Aorta (tissue), 5 donors: ENCODE data around the gene PTTG1IP. TPM values are rescaled to one million over a fixed set of nuclear protein-coding genes. Genes with fewer than 3 reads are reported as not detected.

Source experiments
- ATAC-seq: fragments of 200-7000 bp; cut with Tn5 transposase; one replicate; pipeline ENCODE4 v1.9.1; 2022; ENCODE audit warnings: moderate library complexity; ENCODE audit not compliant: low FRiP score
- DNase-seq, 2 donors: peaks; one replicate each; pipeline ENCODE4 v3.0.0-alpha.2; 2020
- H3K27ac ChIP-seq, 2 donors: one replicate each; pipeline ENCODE4 v1.5.1; 2013; ENCODE audit warnings: low read length in 2 of 2, mild to moderate bottlenecking in 2 of 2, moderate library complexity in 2 of 2, control low read depth in 1 of 2, inconsistent platforms in 1 of 2, low read depth in 1 of 2
- H3K27me3 ChIP-seq, 2 donors: one replicate each; pipeline ENCODE4 v1.6.1; 2013; ENCODE audit warnings: control low read depth in 1 of 2, low read length in 1 of 2, mild to moderate bottlenecking in 1 of 2, moderate library complexity in 1 of 2; ENCODE audit not compliant: insufficient read depth in 2 of 2, control insufficient read depth in 1 of 2
- H3K36me3 ChIP-seq, 2 donors: one replicate each; pipeline ENCODE4 v1.6.1; 2013; ENCODE audit warnings: control low read depth in 1 of 2, low read length in 1 of 2, mild to moderate bottlenecking in 1 of 2; ENCODE audit not compliant: insufficient read depth in 2 of 2, control insufficient read depth in 1 of 2
- H3K4me1 ChIP-seq, 2 donors: one replicate each; pipeline ENCODE4 v1.6.1; 2013; ENCODE audit warnings: low read length in 2 of 2, control low read depth in 1 of 2, mild to moderate bottlenecking in 1 of 2, moderate library complexity in 1 of 2; ENCODE audit not compliant: insufficient read depth in 2 of 2, control insufficient read depth in 1 of 2
- H3K4me3 ChIP-seq, 2 donors: one replicate each; pipeline ENCODE4 v1.5.1; 2013; ENCODE audit warnings: low read length in 2 of 2, control low read depth in 1 of 2, mild to moderate bottlenecking in 1 of 2
- H3K9me3 ChIP-seq: one replicate; pipeline ENCODE4 v1.6.1; 2013; ENCODE audit warnings: mild to moderate bottlenecking, low read length; ENCODE audit not compliant: control insufficient read depth
- WGBS, 2 donors: extraction: QIAGEN DNeasy Blood & Tissue Kit; methylation state at CpG; one replicate each; pipeline ENCODE4 v1.1.7; 2013; 5-methylcytosine and 5-hydroxymethylcytosine counted together
- intact Hi-C, 2 donors: fragments of 100-400 bp; cut with DNase I; formaldehyde crosslinking; loops; one replicate each; pipeline versions ENCODE4 v1.14.2 to v1.15.0; 2022
- polyA plus RNA-seq, 2 donors: library from polyadenylated mRNA; stranded (reverse); fragments of 200-250 nt; gene quantifications; one replicate each; pipeline ENCODE4 v1.2.3, GENCODE V29; 2013
- total RNA-seq, 2 donors: library from RNA; stranded (reverse); fragmentation: NEBNext Ultra II Directional; extraction: Animal tissue kit (Norgen Biotek cat#: 25700); gene quantifications; one replicate each; pipeline ENCODE4 v1.2.1, GENCODE V29; 2021
- donor health status: healthy with polysubstance abuse.
- donor health status: Bipolar disorder and iron deficiency.
- donor health status: DM: no; HTN: no; CAD: no.
- donor health status: DM: no; HTN: no; CAD: no.
- donor health status: DM: yes; HTN: yes; CAD: no.

The PTTG1IP gene
- total and polyA plus RNA-seq, 4 donors = 103 to 271 (median 230) TPM

- WGBS, 2 donors = 88 to 91% methylated on average over 24 of the region's 24 CpGs
- no peak overlapping the region for H3K27ac ChIP-seq
- H3K4me1 ChIP-seq = no peaks in the 10 kb centered on the region
- ATAC-seq (no peak), DNase-seq (peak in 1 of 2 donors; percentile 47)
- H3K27me3 ChIP-seq = no peaks in the 10 kb centered on the region
- intact Hi-C loops = no loop called here
- no peak overlapping the region for H3K4me3 ChIP-seq
- H3K36me3 ChIP-seq = no peaks in the 10 kb centered on the region
- H3K9me3 ChIP-seq = no peaks in the 10 kb centered on the region
These were observed 14.5 kb upstream of the PTTG1IP start for GRCh38 chr21:44887807-44888580.

DNA sequence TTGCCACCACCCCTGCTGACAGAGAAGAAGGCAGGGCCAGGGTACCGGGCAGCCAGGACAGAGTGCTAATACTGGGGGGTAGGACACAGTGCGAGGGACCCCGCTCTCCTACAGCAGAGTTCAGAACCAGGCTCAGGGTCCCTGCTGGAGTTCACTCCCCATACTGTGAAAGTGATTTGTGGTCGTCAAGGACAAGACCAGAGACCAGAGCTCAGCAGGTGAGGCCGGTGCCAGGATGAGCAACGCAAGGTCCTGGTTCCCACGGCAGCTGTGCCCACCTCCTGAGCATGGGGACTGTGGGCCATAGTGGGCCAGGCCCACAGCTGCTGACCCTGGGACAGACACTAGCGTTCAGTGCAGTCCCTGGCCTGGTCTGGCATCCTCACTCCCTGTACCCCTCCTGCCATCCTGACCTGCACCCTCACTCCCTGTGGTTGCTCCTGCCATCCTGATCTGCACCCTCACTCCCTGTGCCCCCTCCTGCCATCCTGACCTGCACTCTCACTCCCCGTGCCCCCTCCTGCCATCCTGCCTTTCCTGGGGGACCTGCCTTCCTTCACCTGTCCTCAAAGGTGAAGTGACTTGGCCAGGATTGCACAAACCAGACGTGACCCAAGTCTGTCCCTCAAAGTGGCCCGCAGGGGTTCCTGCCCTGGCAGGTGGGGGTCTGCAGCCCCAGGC, 13.8 kb upstream of the PTTG1IP start:
- peak in 1 of 2 donors; percentile 44 for DNase-seq
- Histone ChIP-seq H3K4me1 (no peaks in the 10 kb centered on the region), H3K27ac (no peak overlapping the region), H3K4me3 (no peak overlapping the region), H3K27me3 (no peaks in the 10 kb centered on the region), H3K36me3 (no peaks in the 10 kb centered on the region), H3K9me3 (no peaks in the 10 kb centered on the region)
- WGBS, 2 donors = 92% methylated on average over 10 to 11 of the region's 11 CpGs
- intact Hi-C loops = no loop called here
- ATAC-seq = no peak

DNA sequence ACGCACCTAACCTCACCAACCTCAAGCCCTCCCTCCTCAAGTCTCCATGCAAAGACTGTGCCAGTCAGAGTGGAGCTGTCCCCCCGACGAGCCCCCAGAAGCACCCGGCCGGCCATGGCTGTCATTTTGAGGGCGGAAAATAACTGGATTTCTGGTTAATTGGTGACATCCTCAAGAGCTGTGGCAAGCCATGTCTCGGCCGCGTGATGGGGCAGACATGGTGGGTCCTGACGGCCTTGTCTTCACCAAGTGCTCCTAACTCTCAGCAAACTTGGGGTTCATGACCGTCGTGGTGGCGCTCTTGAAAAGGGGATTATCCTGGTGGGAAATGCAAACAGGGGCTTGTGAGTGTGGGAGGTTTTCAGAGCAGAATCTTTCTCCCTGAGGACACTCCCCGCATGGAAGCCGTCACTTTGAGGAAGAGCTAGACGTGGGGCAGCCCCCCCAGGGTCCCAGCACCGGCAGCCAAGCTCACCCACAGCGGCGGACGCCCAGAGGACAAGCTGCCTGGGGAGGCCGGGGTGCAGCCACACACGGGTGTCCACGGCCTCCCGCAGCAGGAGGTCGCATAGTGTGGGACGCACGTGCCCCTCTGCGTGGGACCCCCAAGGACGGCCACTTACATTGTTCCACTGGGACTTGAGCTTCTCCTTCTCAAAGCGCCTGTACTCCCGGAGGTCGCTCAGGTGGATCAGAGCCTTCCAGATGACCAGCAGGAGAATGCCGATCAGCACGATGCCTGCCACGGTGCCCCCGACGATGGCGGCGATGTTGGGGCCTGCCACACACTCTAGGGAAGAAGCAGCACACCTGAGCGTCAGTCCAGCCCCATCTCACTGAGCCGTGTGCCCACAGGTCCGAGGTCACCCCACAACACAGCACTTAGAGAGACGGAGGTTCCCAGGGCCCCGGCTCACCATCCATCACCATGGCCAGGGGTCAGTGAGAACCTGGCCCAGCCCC, 12.9 kb upstream of the PTTG1IP start:
- Histone ChIP-seq H3K27me3 (no peaks in the 10 kb centered on the region), H3K27ac (no peak overlapping the region), H3K4me1 (no peaks in the 10 kb centered on the region), H3K36me3 (no peaks in the 10 kb centered on the region), H3K9me3 (no peaks in the 10 kb centered on the region), H3K4me3 (no peak overlapping the region)
- intact Hi-C loops = no loop called here
- WGBS, 2 donors = 91 to 92% methylated on average over 44 of the region's 44 CpGs
- ATAC-seq (no peak), DNase-seq (peak in 1 of 2 donors; percentile 47)

- H3K4me3 ChIP-seq = no peak overlapping the region
- DNase-seq (peak; percentile 41 to 46), ATAC-seq (no peak)
- WGBS, 2 donors = 82 to 87% methylated on average over 11 of the region's 11 CpGs
- intact Hi-C loops = no loop called here
- no peaks in the 10 kb centered on the region for H3K27me3 ChIP-seq
- H3K36me3 ChIP-seq = no peaks in the 10 kb centered on the region
- no peak overlapping the region for H3K27ac ChIP-seq
- H3K9me3 ChIP-seq = no peaks in the 10 kb centered on the region
- H3K4me1 ChIP-seq = no peaks in the 10 kb centered on the region
These were observed 12.1 kb upstream of the PTTG1IP start for GRCh38 chr21:44885615-44886014.

DNA sequence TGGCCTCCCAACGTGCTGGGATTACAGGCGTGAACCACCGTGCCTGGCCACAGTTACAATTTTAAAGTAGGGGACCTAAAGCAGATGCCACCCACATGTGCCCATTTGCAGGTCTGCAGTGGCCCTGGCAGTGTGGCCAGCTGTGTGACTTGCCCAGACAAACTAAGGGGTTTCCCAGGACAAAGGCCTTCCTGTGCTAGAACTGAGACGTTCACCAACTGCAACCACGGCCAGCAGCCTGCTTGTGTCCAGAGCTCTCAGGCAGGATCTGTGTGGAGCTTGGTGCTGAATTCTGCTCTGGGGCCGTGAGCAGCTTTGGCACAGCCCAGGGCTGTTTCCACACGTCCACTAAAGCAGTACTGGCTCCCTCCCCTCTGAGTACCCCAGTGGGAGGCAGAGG, 10.6 kb upstream of the PTTG1IP start:
- Histone ChIP-seq H3K9me3 (no peaks in the 10 kb centered on the region), H3K27me3 (no peaks in the 10 kb centered on the region), H3K4me3 (no peak overlapping the region), H3K27ac (no peak overlapping the region), H3K4me1 (no peaks in the 10 kb centered on the region), H3K36me3 (no peaks in the 10 kb centered on the region)
- ATAC-seq (no peak), DNase-seq (peak; percentile 35 to 64)
- WGBS, 2 donors = 64 to 71% methylated on average over 7 of the region's 7 CpGs
- intact Hi-C loops = no loop called here

DNA sequence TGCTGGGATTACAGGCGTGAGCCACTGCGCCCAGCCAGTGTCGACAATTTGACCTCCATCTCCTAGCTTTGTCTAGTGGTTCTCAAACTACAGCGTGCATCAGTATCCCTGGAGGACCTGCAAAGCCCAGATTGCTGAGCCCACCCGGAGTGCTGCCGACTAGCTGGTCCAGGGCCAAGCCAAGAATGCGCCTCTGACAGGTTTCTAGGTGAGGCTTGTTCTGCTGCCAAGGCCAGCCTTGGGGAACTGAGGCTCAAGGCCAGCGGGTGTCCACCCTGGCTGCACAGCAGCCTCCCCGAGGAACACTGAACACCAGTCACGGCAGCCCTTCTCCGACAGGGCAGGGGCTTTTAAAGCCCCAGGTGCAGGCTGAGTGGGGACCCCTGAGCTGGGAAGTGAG, 9.8 kb upstream of the PTTG1IP start:
- no peaks in the 10 kb centered on the region for H3K27me3 ChIP-seq
- H3K9me3 ChIP-seq = no peaks in the 10 kb centered on the region
- no peaks in the 10 kb centered on the region for H3K36me3 ChIP-seq
- no peak for ATAC-seq
- intact Hi-C loops = no loop called here
- H3K4me1 ChIP-seq = no peaks in the 10 kb centered on the region
- whole genome bisulfite sequencing, 2 donors = 87 to 91% methylated on average over 11 of the region's 11 CpGs
- peak; percentile 50 to 55 for DNase-seq
- H3K27ac ChIP-seq = no peak overlapping the region
- H3K4me3 ChIP-seq = no peak overlapping the region

GRCh38 chr21:44881198-44881872, 7.8 kb upstream of the PTTG1IP start:
- peak; percentile 24 for ATAC-seq
- Histone ChIP-seq H3K4me3 (no peak overlapping the region), H3K4me1 (no peaks in the 10 kb centered on the region), H3K27me3 (no peaks in the 10 kb centered on the region), H3K9me3 (no peaks in the 10 kb centered on the region), H3K36me3 (no peaks in the 10 kb centered on the region), H3K27ac (no peak overlapping the region)
- peak; percentile 38 to 40 for DNase-seq
- 77 to 79% methylated on average over 6 of the region's 6 CpGs for WGBS, 2 donors
- intact Hi-C loops = no loop called here
